Activated CD4-positive, alpha-beta T cell treated with anti-CD3 and anti-CD28 coated beads, Interleukin-2, amount 50 U/mL, for 16 hours (primary cell): Measurements from ENCODE around the gene SELENOK.

Source experiments
- DNase-seq: peaks from one replicate; pipeline ENCODE4 v3.0.0-alpha.2; 2020

SELENOK gene

GRCh38 chr3:53841296-53841695, 50.4 kb downstream of the SELENOK start:
- DNase-seq = no peak

GRCh38 chr3:53837331-53837730, 54.3 kb downstream of the SELENOK start:
- DNase-seq = no peak

GRCh38 chr3:53836084-53836872, 55.4 kb downstream of the SELENOK start:
- DNase-seq = no peak

- DNase-seq = no peak
Measured at GRCh38 chr3:53835257-53835656, 56.4 kb downstream of the SELENOK start.

- no peak for DNase-seq
Measured at GRCh38 chr3:53834429-53835095, 57.1 kb downstream of the SELENOK start.
